IPS-20b (cell line): ENCODE measurements around the gene ABLIM2.

Experiments used
- H3K27ac ChIP-seq: one replicate; pipeline ENCODE4 v1.5.1; 2013; ENCODE audit warnings: low read length
- H3K27me3 ChIP-seq: 2 replicates; pipeline ENCODE4 v1.6.1; 2013; ENCODE audit warnings: mild to moderate bottlenecking, low read length, inconsistent platforms; ENCODE audit not compliant: insufficient read depth
- H3K36me3 ChIP-seq: 2 replicates; pipeline ENCODE4 v1.6.1; 2013; ENCODE audit warnings: low read depth, mild to moderate bottlenecking, inconsistent platforms, low read length, moderate library complexity; ENCODE audit not compliant: insufficient read depth
- H3K4me1 ChIP-seq: 2 replicates; pipeline ENCODE4 v1.6.1; 2013; ENCODE audit warnings: mild to moderate bottlenecking, control low read depth, inconsistent platforms, low read length, moderate library complexity; ENCODE audit not compliant: insufficient read depth
- H3K4me3 ChIP-seq: 2 replicates; pipeline ENCODE4 v1.5.1; 2013; ENCODE audit warnings: mild to moderate bottlenecking, low read length, inconsistent platforms
- H3K9ac ChIP-seq: 2 replicates; pipeline ENCODE4 v1.6.1; 2013; ENCODE audit warnings: low read depth, mild to moderate bottlenecking, inconsistent platforms, low read length, moderate library complexity
- H3K9me3 ChIP-seq: 2 replicates; pipeline ENCODE4 v1.6.1; 2013; ENCODE audit warnings: mild to moderate bottlenecking, low read depth, low read length, inconsistent platforms; ENCODE audit not compliant: insufficient read depth

ABLIM2 gene

GRCh38 chr4:7985891-7986441 lies 172.6 kb downstream of the ABLIM2 start:
- Histone ChIP-seq H3K27me3 (no peaks in the 10 kb centered on the region), H3K4me1 (no peaks in the 10 kb centered on the region; the same call in 1 of the 2 replicates), H3K9ac (no peak overlapping the region), H3K36me3 (no peaks in the 10 kb centered on the region), H3K9me3 (no peaks in the 10 kb centered on the region), H3K27ac (no peak overlapping the region), H3K4me3 (no peak overlapping the region)

- Histone ChIP-seq H3K4me1 (no peaks in the 10 kb centered on the region; the same call in 1 of the 2 replicates), H3K4me3 (no peak overlapping the region), H3K9ac (no peak overlapping the region), H3K27ac (no peak overlapping the region), H3K36me3 (no peaks in the 10 kb centered on the region), H3K9me3 (no peaks in the 10 kb centered on the region), H3K27me3 (no peaks in the 10 kb centered on the region)
Measured at GRCh38 chr4:7985072-7985471, 173.5 kb downstream of the ABLIM2 start.

- Histone ChIP-seq H3K27ac (no peak overlapping the region), H3K9ac (no peak overlapping the region)
Measured at GRCh38 chr4:7984286-7984925, 174.2 kb downstream of the ABLIM2 start.

GRCh38 chr4:7983296-7983695 lies 175.3 kb downstream of the ABLIM2 start:
- no peak overlapping the region for H3K4me3 ChIP-seq
- no peaks in the 10 kb centered on the region for H3K27me3 ChIP-seq
- no peak overlapping the region for H3K27ac ChIP-seq
- no peaks in the 10 kb centered on the region for H3K9me3 ChIP-seq
- H3K36me3 ChIP-seq = no peaks in the 10 kb centered on the region
- no peak overlapping the region for H3K9ac ChIP-seq
- peaks cover 18% of the 10 kb centered on the region for H3K4me1 ChIP-seq

More at GRCh38 chr4:7984286-7984925, 174.2 kb downstream of the ABLIM2 start:
- Histone ChIP-seq H3K4me3 (no peak overlapping the region), H3K9me3 (no peaks in the 10 kb centered on the region), H3K36me3 (no peaks in the 10 kb centered on the region), H3K4me1 (peaks cover 7% of the 10 kb centered on the region; the same call in 1 of the 2 replicates), H3K27me3 (no peaks in the 10 kb centered on the region)

- H3K9ac ChIP-seq = no peak overlapping the region
- no peaks in the 10 kb centered on the region for H3K27me3 ChIP-seq
Measured at GRCh38 chr4:7981738-7982394, 176.7 kb downstream of the ABLIM2 start.

GRCh38 chr4:7980036-7980435 lies 178.6 kb downstream of the ABLIM2 start:
- Histone ChIP-seq H3K4me1 (peaks cover 18% of the 10 kb centered on the region), H3K36me3 (no peaks in the 10 kb centered on the region), H3K27ac (peak overlapping the region; percentile 4), H3K9me3 (no peaks in the 10 kb centered on the region), H3K27me3 (no peaks in the 10 kb centered on the region), H3K9ac (no peak overlapping the region), H3K4me3 (no peak overlapping the region)

More at GRCh38 chr4:7981738-7982394, 176.7 kb downstream of the ABLIM2 start:
- no peak overlapping the region for H3K27ac ChIP-seq
- H3K36me3 ChIP-seq = no peaks in the 10 kb centered on the region
- H3K9me3 ChIP-seq = no peaks in the 10 kb centered on the region
- H3K4me3 ChIP-seq = no peak overlapping the region
- H3K4me1 ChIP-seq = peaks cover 18% of the 10 kb centered on the region

GRCh38 chr4:7979652-7979968 lies 179.0 kb downstream of the ABLIM2 start:
- Histone ChIP-seq H3K27ac (peak overlapping the region; percentile 4), H3K4me1 (peaks cover 18% of the 10 kb centered on the region), H3K4me3 (no peak overlapping the region), H3K27me3 (no peaks in the 10 kb centered on the region), H3K9ac (peak overlapping the region; percentile 27; the same call in 1 of the 2 replicates), H3K9me3 (no peaks in the 10 kb centered on the region), H3K36me3 (no peaks in the 10 kb centered on the region)

GRCh38 chr4:7978907-7979651 lies 179.5 kb downstream of the ABLIM2 start:
- Histone ChIP-seq H3K27me3 (no peaks in the 10 kb centered on the region), H3K36me3 (no peaks in the 10 kb centered on the region), H3K9ac (peak overlapping the region; percentile 27), H3K9me3 (no peaks in the 10 kb centered on the region), H3K27ac (peak overlapping the region; percentile 62), H3K4me1 (peaks cover 18% of the 10 kb centered on the region), H3K4me3 (peak overlapping the region; percentile 12; the same call in 1 of the 2 replicates)

- no peaks in the 10 kb centered on the region for H3K36me3 ChIP-seq
- H3K4me3 ChIP-seq = no peak overlapping the region
- no peak overlapping the region for H3K9ac ChIP-seq
- H3K27ac ChIP-seq = no peak overlapping the region
- H3K9me3 ChIP-seq = no peaks in the 10 kb centered on the region
- H3K27me3 ChIP-seq = no peaks in the 10 kb centered on the region
- H3K4me1 ChIP-seq = peaks cover 18% of the 10 kb centered on the region
Measured at GRCh38 chr4:7978489-7978888, 180.1 kb downstream of the ABLIM2 start.

GRCh38 chr4:7976634-7977033 lies 182.0 kb downstream of the ABLIM2 start:
- no peaks in the 10 kb centered on the region for H3K27me3 ChIP-seq

GRCh38 chr4:7976025-7976424 lies 182.6 kb downstream of the ABLIM2 start:
- Histone ChIP-seq H3K27ac (no peak overlapping the region), H3K9me3 (no peaks in the 10 kb centered on the region), H3K36me3 (no peaks in the 10 kb centered on the region), H3K27me3 (no peaks in the 10 kb centered on the region), H3K9ac (no peak overlapping the region), H3K4me3 (no peak overlapping the region), H3K4me1 (peaks cover 18% of the 10 kb centered on the region)

More at GRCh38 chr4:7976634-7977033, 182.0 kb downstream of the ABLIM2 start:
- H3K9ac ChIP-seq = no peak overlapping the region
- H3K27ac ChIP-seq = no peak overlapping the region
- peaks cover 18% of the 10 kb centered on the region for H3K4me1 ChIP-seq
- no peaks in the 10 kb centered on the region for H3K9me3 ChIP-seq
- no peaks in the 10 kb centered on the region for H3K36me3 ChIP-seq
- no peak overlapping the region for H3K4me3 ChIP-seq
